Measurements from ENCODE around the gene NT5C1A.

GRCh38 chr1:39625009-39625408, 46.9 kb downstream of the NT5C1A start:
- TF ChIP-seq, protein P1, sequence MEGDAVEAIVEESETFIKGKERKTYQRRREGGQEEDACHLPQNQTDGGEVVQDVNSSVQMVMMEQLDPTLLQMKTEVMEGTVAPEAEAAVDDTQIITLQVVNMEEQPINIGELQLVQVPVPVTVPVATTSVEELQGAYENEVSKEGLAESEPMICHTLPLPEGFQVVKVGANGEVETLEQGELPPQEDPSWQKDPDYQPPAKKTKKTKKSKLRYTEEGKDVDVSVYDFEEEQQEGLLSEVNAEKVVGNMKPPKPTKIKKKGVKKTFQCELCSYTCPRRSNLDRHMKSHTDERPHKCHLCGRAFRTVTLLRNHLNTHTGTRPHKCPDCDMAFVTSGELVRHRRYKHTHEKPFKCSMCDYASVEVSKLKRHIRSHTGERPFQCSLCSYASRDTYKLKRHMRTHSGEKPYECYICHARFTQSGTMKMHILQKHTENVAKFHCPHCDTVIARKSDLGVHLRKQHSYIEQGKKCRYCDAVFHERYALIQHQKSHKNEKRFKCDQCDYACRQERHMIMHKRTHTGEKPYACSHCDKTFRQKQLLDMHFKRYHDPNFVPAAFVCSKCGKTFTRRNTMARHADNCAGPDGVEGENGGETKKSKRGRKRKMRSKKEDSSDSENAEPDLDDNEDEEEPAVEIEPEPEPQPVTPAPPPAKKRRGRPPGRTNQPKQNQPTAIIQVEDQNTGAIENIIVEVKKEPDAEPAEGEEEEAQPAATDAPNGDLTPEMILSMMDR (IDR thresholded peaks at IDR 0.05), result no peak
- TF ChIP-seq CBX2 (IDR thresholded peaks at IDR 0.05; ENCODE audit: borderline replicate concordance, low read depth) (no peak), KDM1A (IDR thresholded peaks at IDR 0.05; ENCODE audit: low read depth) (no peak), MAX (IDR thresholded peaks at IDR 0.05) (no peak), SMC3 (IDR thresholded peaks at IDR 0.05) (no peak), USF2 (IDR thresholded peaks at IDR 0.05) (no peak), MAZ (IDR thresholded peaks at IDR 0.05; ENCODE audit: borderline replicate concordance, low read depth, low read length) (no peak), EP300 (IDR thresholded peaks at IDR 0.05) (no peak), E2F6 (IDR thresholded peaks at IDR 0.05; ENCODE audit: borderline replicate concordance, low read depth) (no peak), MYC (IDR thresholded peaks at IDR 0.05; ENCODE audit: borderline replicate concordance, low read length) (no peak), POLR2A (IDR thresholded peaks at IDR 0.05; ENCODE audit: low read length) (no peak), ESRRA (IDR thresholded peaks at IDR 0.05; ENCODE audit: borderline replicate concordance, low read length) (no peak)
